Natural killer cell (primary cell): ENCODE measurements around the gene MYB. TPM values are rescaled to one million over a fixed set of nuclear protein-coding genes. Genes with fewer than 3 reads are reported as not detected.

Experiments
- ATAC-seq, 3 donors: fragments of 150-1000 bp in 2 of 3; fragments of 200-7000 bp in 1 of 3; cut with Tn5 transposase; 1 replicate in 1 of 3; 2 replicates in 2 of 3; pipeline ENCODE4 v1.10.0; 2021; ENCODE audit warnings: mild to moderate bottlenecking in 2 of 3, moderate library complexity in 2 of 3
- DNase-seq, 2 donors: peaks; one replicate each; pipeline versions ENCODE4 v3.0.0 to v3.0.0-alpha.2; 2013 to 2021; ENCODE audit warnings: mixed read lengths in 1 of 2
- H3K27ac ChIP-seq: one replicate; pipeline ENCODE4 v1.5.1; 2013; ENCODE audit warnings: mild to moderate bottlenecking, low read length
- H3K27me3 ChIP-seq: one replicate; pipeline ENCODE4 v1.6.1; 2013; ENCODE audit warnings: low read length; ENCODE audit not compliant: control insufficient read depth, insufficient read depth
- H3K36me3 ChIP-seq: one replicate; pipeline ENCODE4 v1.6.1; 2013; ENCODE audit warnings: low read length; ENCODE audit not compliant: control insufficient read depth, insufficient read depth
- H3K4me1 ChIP-seq: one replicate; pipeline ENCODE4 v1.6.1; 2013; ENCODE audit warnings: low read length; ENCODE audit not compliant: control insufficient read depth, insufficient read depth
- H3K4me3 ChIP-seq: one replicate; pipeline ENCODE4 v1.5.1; 2013; ENCODE audit warnings: low read length
- H3K9me3 ChIP-seq: one replicate; pipeline ENCODE4 v1.6.1; 2013; ENCODE audit warnings: low read length; ENCODE audit not compliant: control insufficient read depth, insufficient read depth
- H3K27ac Mint-ChIP-seq, 2 donors: one replicate each; pipeline ENCODE4 v1.8.0; 2022; ENCODE audit warnings: mild to moderate bottlenecking in 2 of 2, mixed read lengths in 2 of 2, moderate library complexity in 1 of 2
- H3K27me3 Mint-ChIP-seq, 2 donors: one replicate each; pipeline ENCODE4 v1.8.0; 2022; ENCODE audit warnings: low read depth in 2 of 2, mixed read lengths in 2 of 2
- H3K36me3 Mint-ChIP-seq: one replicate; pipeline ENCODE4 v1.8.0; 2022; ENCODE audit warnings: mixed read lengths
- H3K4me1 Mint-ChIP-seq, 2 donors: one replicate each; pipeline ENCODE4 v1.8.0; 2022; ENCODE audit warnings: mixed read lengths in 2 of 2
- H3K4me3 Mint-ChIP-seq: one replicate; pipeline ENCODE4 v1.8.0; 2022; ENCODE audit warnings: mild to moderate bottlenecking, moderate library complexity, mixed read lengths
- H3K9me3 Mint-ChIP-seq, 2 donors: one replicate each; pipeline ENCODE4 v1.8.0; 2022; ENCODE audit warnings: mixed read lengths in 2 of 2
- WGBS: methylation state at CpG from one replicate; pipeline ENCODE4 v1.1.7; 2013; ENCODE audit warnings: missing lambda C conversion rate; ENCODE audit not compliant: insufficient coverage; 5-methylcytosine and 5-hydroxymethylcytosine counted together
- intact Hi-C: fragments of 100-400 bp; cut with micrococcal nuclease; formaldehyde crosslinking; loops from one replicate; pipeline ENCODE4 v1.14.2; 2022
- total RNA-seq, 4 donors: library from RNA; stranded (reverse); fragments of 120-200 nt in 1 of 4; gene quantifications; one replicate each; pipeline versions ENCODE4 v1.2.3 to v1.2.4, GENCODE V29; 2013 to 2022
- TF ChIP-seq, protein P1 (sequence below): fragments of 200-600 bp; IDR thresholded peaks from one replicate; pipeline ENCODE4 v1.8.0; 2022; ENCODE audit warnings: antibody characterized with exemption

The MYB gene
- total RNA-seq, 3 donors from 2014 or later (not counting 1 experiment from before 2014, with no cell fraction given), result 0.40 to 3.5 (median 1.3) TPM

DNA sequence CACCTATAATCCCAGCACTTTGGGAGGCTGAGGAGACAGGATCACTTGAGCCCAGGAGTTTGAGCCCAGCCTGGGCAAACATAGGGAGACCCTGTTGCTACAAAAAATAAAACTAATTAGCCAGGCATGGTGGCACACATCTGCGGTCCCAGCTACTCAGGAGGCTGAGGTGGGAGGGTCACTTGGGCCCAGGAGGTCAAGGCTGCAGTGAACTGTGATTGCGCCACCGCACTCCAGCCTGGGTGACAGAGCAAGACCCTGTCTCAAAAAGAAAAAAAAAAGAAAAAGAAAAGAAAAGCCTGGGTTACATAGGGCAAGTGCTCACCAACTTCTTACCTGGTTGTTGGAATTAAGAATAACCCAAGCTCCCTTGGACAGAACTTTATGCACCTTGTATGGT is 14.6 kb upstream of the MYB start:
- Histone ChIP-seq H3K36me3 (no peaks in the 10 kb centered on the region), H3K4me1 (no peaks in the 10 kb centered on the region), H3K4me3 (no peak overlapping the region), H3K27me3 (no peaks in the 10 kb centered on the region), H3K9me3 (no peaks in the 10 kb centered on the region), H3K27ac (no peak overlapping the region)
- no peaks in the 10 kb centered on the region for H3K9me3 Mint-ChIP-seq
- TF ChIP-seq, protein P1, sequence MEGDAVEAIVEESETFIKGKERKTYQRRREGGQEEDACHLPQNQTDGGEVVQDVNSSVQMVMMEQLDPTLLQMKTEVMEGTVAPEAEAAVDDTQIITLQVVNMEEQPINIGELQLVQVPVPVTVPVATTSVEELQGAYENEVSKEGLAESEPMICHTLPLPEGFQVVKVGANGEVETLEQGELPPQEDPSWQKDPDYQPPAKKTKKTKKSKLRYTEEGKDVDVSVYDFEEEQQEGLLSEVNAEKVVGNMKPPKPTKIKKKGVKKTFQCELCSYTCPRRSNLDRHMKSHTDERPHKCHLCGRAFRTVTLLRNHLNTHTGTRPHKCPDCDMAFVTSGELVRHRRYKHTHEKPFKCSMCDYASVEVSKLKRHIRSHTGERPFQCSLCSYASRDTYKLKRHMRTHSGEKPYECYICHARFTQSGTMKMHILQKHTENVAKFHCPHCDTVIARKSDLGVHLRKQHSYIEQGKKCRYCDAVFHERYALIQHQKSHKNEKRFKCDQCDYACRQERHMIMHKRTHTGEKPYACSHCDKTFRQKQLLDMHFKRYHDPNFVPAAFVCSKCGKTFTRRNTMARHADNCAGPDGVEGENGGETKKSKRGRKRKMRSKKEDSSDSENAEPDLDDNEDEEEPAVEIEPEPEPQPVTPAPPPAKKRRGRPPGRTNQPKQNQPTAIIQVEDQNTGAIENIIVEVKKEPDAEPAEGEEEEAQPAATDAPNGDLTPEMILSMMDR, result no peak
- H3K36me3 Mint-ChIP-seq, result no peaks in the 10 kb centered on the region
- intact Hi-C loops, result no loop called here
- DNase-seq, result no peak
- no peak overlapping the region for H3K4me3 Mint-ChIP-seq
- peaks cover 3 to 12% of the 10 kb centered on the region in 2 donors for H3K27me3 Mint-ChIP-seq
- no peaks in the 10 kb centered on the region for H3K4me1 Mint-ChIP-seq
- ATAC-seq, result no peak
- no peak overlapping the region for H3K27ac Mint-ChIP-seq
- WGBS, result 100% methylated on average over 3 of the region's 3 CpGs

DNA sequence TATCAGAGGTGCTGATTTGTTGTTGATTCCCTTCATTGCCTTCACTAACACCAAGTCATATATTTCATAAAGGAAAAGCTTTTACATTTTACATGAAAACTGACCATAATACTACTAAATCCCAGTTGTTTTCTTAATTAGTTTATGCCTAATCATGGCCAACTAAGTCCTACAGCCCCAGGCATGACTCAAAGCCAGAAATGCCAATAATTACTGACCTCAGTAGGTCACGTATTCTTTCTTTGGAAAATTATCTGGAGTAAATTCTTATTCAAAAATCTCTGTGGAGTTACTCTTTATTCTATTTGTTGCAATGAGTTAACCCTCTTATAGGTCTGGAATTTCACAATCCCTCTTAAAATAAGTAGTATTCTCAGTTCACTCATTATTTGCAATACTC is 13.5 kb upstream of the MYB start:
- no peak overlapping the region for H3K27ac Mint-ChIP-seq
- no peak overlapping the region for H3K4me3 ChIP-seq
- H3K36me3 ChIP-seq, result no peaks in the 10 kb centered on the region
- H3K4me1 ChIP-seq, result no peaks in the 10 kb centered on the region
- DNase-seq (no peak), ATAC-seq (no peak)
- no peaks in the 10 kb centered on the region for H3K27me3 ChIP-seq
- no peaks in the 10 kb centered on the region for H3K9me3 Mint-ChIP-seq
- H3K4me3 Mint-ChIP-seq, result no peak overlapping the region
- WGBS, result 100% methylated on average over 1 of the region's 1 CpG
- TF ChIP-seq, protein P1, result no peak
- intact Hi-C loops, result no loop called here
- no peak overlapping the region for H3K27ac ChIP-seq
- no peaks in the 10 kb centered on the region for H3K4me1 Mint-ChIP-seq
- H3K36me3 Mint-ChIP-seq, result no peaks in the 10 kb centered on the region
- no peaks in the 10 kb centered on the region for H3K9me3 ChIP-seq
- H3K27me3 Mint-ChIP-seq, result peaks cover 3 to 12% of the 10 kb centered on the region in 2 donors

DNA sequence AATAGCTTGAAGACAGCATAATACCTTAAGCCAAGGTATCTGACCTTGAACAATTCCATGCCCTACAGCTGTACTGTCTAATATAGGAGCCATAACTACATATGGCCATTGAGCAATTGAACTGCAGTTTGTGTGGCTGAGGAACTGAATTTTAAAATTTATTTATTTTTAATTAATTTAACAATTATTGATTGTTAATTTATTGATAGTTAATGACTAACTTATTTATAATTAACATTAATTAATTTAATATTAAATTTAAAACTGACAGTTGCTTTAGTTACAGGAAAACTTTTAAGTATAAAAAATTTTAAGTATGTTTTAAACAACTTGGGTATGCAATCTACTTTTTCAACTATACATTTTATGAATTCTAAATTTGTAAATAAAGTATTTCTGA is 12.3 kb upstream of the MYB start:
- no peak overlapping the region for H3K4me3 Mint-ChIP-seq
- H3K27ac ChIP-seq, result no peak overlapping the region
- intact Hi-C loops, result no loop called here
- no peaks in the 10 kb centered on the region for H3K9me3 Mint-ChIP-seq
- H3K4me1 Mint-ChIP-seq, result no peaks in the 10 kb centered on the region
- DNase-seq (no peak), ATAC-seq (no peak)
- H3K4me3 ChIP-seq, result no peak overlapping the region
- H3K36me3 ChIP-seq, result no peaks in the 10 kb centered on the region
- H3K9me3 ChIP-seq, result no peaks in the 10 kb centered on the region
- no peak overlapping the region for H3K27ac Mint-ChIP-seq
- no peaks in the 10 kb centered on the region for H3K27me3 ChIP-seq
- peaks cover 3 to 12% of the 10 kb centered on the region in 2 donors for H3K27me3 Mint-ChIP-seq
- no peaks in the 10 kb centered on the region for H3K4me1 ChIP-seq
- TF ChIP-seq, protein P1, result no peak
- H3K36me3 Mint-ChIP-seq, result no peaks in the 10 kb centered on the region

DNA sequence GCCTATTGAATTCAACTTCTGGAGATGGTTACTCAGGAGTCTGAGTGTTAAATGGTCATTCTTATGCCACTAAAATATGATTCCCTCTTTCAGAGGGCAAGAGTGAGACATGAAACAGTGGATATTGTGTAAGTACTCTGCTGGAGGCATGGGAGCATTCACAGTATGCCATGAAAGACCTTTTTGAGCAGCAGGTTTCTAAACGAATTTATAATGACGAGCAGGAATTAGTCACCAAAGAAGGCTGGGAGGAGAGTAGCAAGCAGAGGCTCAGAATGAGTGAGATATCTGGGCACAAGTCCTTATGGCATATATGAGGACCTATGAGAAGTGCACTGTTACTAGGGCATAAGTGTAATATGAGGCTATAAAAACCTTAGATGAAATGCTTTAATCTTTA is 10.9 kb upstream of the MYB start:
- Mint-ChIP-seq H3K4me1 (no peaks in the 10 kb centered on the region), H3K9me3 (no peaks in the 10 kb centered on the region), H3K4me3 (no peak overlapping the region), H3K27ac (no peak overlapping the region), H3K27me3 (peaks cover 3 to 12% of the 10 kb centered on the region in 2 donors), H3K36me3 (no peaks in the 10 kb centered on the region)
- no peaks in the 10 kb centered on the region for H3K36me3 ChIP-seq
- no peak overlapping the region for H3K4me3 ChIP-seq
- intact Hi-C loops, result no loop called here
- H3K4me1 ChIP-seq, result no peaks in the 10 kb centered on the region
- TF ChIP-seq, protein P1, result no peak
- H3K9me3 ChIP-seq, result no peaks in the 10 kb centered on the region
- H3K27me3 ChIP-seq, result no peaks in the 10 kb centered on the region
- no peak for ATAC-seq
- H3K27ac ChIP-seq, result no peak overlapping the region
- DNase-seq, result no peak
- WGBS, result 64% methylated on average over 2 of the region's 2 CpGs
